ENCODE data around the gene CSGALNACT2.

CSGALNACT2 gene

DNA sequence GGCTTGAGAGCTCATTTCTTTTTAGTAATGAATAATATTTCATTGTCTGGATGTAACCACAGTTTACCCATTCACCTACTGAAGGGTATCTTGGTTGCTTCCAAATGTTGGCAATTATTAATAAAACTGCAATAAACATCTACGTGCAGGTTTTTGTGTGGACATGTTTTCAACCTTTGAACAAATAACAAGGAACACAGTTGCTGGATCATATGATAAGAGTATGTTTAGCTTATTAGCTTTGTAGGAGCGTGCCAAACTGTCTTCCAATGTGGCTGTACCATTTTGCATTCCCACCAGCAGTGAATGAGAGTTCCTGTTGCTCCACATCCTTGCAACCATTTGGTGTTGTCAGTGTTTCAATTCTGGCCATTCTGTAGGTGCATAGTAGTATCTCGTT lies 49.0 kb downstream of the CSGALNACT2 start:
- DNase-seq (ENCODE audit: low read depth): no peak

DNA sequence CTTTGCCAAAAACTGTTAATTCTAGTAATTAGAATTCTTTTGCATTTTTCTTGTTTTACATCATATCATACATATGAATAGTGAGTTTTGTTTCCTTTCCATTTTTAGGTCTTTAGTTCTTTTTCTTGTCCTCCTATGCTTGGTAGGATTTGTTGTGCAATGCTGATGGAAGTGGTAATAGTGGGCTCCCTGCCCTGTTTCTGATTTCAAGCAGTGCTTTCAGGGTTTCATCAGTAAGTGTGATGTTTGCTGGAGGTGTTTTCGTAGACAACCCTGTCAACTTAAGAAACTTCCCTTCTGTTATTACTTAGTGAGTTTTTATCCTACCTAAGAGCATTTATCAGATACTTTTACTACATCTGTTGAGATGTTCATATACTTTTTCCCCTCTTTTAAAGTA lies 50.5 kb downstream of the CSGALNACT2 start:
- DNase-seq (ENCODE audit: low read depth): no peak

DNA sequence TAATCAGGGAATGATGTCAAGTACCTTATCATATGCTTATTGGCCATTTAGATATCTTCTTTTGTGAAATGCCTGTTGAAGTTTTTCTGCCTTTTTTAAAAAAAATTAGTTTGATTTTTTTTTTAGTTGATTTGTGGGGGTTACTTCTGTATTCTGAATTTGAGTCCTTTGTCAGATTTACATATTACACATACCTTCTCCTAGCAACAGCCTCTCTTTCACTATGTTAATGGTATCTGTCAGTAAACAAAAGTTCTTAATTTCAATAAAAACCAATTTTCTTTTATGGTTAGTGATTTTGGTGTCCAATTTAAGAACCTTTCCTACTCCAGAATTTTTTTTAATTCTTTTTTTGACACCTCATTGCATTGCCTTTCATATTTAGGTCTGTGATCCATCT lies 52.0 kb downstream of the CSGALNACT2 start:
- DNase-seq (ENCODE audit: low read depth): no peak

DNA sequence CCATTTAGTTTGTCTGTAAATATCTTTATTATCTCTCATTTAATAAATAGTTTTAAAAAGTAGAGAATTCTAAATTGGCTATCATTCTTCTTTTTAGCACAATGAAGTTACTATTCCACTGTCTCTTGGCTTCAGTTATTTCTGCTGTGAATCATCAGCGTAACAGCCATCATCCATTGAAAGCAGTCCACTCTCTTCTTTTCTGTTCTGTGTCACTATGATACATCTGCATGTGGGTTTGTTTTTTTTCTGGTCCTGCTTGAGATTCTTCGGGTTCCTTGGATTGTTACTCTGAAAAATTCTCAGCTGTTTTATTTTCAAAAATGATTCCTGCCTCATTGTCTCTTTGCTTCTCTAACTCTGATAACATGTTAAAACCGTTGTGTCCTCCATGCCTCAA lies 52.5 kb downstream of the CSGALNACT2 start:
- DNase-seq (ENCODE audit: low read depth): no peak

DNA sequence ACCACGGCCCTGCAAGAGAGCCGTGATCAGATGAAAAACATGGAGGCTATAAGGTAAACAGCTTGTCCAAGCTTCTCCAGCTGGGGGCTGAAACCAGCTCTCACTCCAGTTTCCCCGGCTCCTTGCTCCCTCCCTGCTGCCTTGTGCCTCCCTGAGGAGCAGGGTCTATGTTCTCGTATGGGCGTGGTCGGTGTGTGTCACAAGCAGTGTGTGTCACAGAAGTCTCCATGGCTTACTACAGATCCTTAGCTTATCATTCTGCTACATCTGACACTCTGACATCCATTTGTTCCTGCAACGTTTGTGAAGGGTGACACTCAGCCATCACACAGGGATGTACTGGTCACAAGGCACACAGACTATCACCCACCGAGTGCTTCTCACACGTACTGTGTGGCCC lies 54.6 kb downstream of the CSGALNACT2 start:
- DNase-seq (ENCODE audit: low read depth): no peak

DNA sequence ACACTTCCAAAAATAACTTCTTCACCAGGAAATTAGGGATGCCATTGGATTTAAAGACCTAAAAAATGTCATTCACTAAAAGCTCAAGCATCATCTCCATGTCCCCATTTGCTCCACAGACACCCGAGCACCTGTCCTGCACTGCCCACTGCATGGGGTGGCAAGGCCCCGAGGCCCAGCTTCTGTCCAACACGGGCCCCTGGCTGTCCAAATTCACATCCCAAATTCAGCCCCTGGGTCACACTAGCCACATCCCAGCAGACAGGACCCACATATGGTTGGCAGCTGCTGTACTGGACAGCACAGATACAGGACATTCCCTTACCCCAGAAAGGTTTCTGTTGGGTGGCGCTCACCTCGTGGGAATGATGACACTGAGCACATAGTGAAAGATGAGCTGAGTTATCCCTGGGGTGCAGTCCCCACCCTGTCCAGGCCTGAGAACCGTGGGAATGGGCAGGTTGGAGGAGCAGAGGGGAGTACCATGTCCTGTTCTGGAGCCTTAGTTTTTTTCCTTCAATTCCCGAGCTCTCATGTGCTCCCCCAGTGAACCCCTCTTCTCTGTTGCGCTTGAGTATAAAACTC lies 55.3 kb downstream of the CSGALNACT2 start:
- DNase-seq (ENCODE audit: low read depth): no peak

DNA sequence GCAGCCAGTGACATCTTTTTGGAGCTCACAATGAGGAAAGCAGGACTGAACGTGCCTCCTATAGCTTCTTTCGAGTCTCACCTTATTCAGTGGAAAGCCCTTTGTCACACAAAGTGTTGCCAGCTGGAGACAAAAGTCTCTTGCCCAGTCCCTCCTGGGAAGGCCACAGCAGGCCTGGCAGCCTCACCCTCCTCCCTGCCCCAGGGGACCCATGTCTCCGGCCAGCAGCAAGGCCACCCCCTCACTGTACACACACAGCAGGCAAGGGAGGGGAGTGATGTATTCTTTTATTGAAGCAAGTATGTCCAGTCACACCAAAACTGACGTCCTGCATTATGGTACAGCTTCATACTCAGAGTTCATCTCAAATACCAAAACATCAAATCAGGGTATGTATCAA lies 56.0 kb downstream of the CSGALNACT2 start:
- DNase-seq (ENCODE audit: low read depth): no peak

DNA sequence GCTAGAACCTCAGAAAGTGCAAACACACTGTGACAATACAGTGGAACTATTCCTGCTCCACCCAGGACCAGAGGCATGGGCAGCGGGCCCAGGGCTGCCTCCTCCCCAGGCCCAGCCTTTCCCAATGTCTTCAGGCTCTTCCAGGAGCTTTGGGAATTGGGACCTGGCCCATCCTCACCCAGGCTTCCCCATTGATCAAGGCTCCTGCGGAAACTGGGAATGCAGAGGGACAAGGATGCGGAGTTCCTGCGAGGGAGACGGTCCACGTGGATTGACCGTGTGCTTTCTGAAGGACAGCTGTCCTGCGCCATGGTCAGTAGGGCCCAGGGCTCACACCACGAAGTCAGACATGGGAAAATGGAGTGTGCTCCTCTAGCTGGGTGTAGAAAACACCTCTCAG lies 56.6 kb downstream of the CSGALNACT2 start:
- no peak for DNase-seq (ENCODE audit: low read depth)

DNA sequence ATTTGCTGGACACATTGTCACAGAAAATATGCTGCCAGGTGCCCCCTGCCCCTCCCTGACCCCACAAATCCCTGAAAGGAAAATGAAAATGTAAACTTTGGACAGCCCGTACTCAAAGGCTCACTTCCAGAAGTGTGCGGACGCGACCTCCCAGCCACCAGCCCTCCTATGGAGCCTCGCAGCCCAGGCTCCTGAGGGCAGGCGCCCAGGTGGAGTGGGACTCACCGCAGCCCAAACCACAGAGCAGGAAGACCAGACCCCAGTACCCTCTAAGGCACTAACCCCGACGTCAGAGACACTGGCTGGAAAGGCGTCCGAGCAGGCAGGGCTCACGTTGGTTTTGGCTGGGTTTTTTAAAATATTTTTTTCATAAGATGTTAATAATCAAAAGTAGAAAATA lies 57.3 kb downstream of the CSGALNACT2 start:
- no peak for DNase-seq (ENCODE audit: low read depth)

DNA sequence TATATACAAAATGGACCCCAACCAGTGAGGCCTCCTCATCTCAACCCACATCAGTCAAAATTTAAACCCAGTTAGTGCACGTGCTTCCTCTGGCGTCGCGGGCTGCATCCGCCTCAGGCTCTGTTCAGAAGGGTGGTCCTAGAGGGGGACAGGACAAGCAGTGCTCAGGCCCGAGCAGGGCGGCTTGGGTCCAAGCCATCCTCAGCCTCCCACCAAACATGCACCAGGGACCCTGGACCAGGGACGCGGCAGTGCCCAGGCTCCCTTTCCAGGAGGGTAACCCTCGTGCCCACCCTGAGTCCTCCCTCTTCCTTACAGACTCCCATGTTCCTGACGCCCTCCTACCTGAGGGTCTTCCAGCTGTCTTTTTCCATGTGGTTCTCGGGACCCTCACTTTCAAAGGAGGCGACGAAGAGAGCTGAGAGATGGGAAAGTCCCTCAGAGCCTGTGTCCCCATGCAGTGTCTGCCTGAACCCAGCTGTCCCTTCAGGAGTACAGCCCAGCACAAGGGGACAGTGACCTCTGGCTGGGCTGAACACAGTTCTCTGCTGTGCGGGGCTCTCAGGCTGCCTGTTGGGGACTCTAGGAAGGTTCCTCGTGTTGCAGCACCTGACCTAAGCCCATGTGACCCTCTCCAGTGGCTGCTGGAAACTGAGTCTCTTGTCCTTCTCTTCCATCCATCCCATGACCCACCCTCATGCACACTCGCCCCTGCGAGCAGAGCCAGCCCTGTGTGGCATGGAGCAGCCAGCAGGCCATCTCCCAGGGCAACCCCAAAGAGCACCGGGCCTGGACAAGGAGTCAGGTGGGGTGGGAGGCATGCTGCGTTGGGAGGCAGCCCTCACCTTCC lies 58.1 kb downstream of the CSGALNACT2 start:
- DNase-seq (ENCODE audit: low read depth): no peak

DNA sequence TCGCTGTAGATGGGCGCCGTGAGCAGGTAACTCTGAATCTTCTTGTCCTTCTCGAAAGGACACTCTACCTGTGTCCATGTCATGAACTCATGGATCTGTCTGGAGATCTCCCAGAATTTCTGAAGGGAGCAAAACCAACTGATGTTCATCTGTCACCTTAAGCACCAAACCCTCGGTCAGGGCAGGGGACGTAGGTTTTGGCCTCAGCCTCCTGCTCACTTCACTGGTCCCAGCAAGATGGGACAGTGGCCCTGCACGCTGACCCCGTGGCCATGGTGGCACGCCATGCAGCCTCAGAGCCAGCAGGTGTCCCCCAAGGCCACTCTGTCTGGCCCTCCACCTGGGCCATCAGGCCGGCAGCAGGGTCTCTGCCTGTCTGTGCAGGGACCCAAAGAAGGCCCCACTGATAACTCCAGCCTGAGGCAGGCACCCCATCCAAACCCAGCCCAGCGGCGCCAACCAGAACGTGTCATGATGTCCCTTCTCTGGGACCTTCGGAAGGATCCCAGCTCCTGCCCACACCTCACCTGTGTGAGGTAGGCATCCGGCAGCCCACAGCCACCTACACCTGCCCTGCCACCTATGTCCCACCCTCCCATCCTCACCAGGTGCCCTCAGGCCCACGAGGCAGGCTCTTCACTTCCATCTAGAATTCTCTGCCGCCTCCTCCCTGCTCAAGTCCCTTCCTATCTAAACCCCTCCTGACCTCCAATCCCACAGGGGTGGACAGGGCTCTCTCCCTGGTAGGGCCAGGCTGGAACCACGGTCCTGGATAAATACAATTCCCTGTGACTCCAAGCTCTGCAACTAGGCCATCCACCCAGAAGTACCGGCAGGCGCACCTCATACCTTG lies 59.0 kb downstream of the CSGALNACT2 start:
- no peak for DNase-seq (ENCODE audit: low read depth)

DNA sequence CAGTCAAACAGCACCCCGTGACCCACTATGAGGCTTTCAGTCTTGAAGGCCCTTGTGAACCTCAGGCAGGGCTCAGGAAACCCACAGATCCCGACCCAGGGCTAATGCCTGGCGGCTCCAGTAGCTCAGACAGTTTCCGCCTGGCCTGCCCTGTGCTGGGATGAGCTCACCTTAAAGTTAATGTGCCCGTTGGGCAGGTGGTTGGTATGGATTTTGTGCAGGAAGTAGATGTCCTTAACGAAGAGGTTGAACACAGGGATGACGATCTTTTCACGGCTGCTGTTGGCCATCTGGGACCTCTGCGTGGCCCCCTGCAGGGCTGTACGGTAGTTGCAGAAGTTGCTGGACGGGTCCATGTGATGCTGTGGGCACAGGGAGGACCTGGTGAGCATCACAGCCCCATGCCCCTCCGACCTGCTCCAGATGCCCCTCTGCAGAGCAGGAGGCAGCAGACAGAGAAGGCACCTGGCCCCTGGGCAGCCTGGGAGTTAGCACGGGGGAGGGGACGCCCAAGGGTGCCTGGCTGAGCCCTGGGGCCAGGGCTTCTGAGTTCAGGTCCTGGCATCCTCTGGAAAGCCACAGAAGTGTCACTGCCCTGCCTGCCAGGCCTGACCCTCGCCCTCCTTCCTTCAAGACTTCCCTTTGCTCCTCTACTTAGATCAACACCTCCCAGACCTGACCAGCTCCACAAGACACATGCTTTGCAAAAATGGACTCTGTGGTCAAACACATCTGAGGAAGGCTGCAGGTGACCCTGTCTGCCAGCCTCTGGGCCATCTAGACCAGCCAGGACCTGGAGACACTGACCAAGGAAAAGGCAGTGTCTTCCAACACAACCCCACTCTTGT lies 59.8 kb downstream of the CSGALNACT2 start:
- DNase-seq (ENCODE audit: low read depth): no peak

DNA sequence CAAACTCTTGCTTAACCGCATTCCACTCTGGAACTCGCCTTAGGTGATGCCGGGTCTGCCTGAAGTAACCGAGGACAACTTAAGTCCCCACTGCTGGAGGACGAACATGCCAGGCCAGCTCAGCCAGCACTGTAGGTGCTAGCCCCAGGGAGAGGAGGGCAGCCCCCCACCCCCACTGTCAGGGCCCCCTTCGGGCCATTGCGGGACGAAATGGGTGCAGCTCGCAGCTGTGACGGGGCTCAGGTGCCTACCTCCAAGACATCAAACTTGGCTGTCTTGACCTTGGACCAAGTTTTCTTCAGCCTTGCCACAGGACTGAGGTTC lies 60.4 kb downstream of the CSGALNACT2 start:
- no peak for DNase-seq (ENCODE audit: low read depth)

DNA sequence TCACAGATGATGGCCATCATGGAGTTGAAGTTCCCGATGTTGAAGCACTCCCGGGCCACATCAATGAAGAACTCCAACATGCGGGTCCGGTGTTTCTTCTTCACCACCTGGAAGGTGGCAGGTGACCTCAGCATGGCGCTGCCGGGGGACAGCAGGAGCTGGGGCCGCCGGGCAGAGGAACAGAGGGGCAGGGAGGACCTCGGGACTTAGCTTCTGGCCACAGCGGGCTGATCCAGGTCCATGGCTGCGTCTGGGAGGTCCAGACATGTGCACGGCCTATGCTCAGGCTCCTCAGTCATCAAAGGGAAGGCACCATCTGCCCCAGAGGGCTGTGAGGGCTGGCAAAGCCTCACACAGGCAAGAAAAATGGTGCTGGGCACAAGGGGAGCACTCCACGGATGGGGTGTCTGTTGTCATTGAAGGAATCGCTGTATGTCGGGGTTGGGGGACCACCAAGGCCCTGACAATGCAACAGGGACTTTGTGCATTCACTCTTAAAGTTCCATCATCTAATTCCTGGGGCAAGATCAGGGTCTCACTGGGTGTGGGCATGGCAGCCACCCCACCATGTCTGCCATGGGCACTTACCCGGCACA lies 60.9 kb downstream of the CSGALNACT2 start:
- no peak for DNase-seq (ENCODE audit: low read depth)

DNA sequence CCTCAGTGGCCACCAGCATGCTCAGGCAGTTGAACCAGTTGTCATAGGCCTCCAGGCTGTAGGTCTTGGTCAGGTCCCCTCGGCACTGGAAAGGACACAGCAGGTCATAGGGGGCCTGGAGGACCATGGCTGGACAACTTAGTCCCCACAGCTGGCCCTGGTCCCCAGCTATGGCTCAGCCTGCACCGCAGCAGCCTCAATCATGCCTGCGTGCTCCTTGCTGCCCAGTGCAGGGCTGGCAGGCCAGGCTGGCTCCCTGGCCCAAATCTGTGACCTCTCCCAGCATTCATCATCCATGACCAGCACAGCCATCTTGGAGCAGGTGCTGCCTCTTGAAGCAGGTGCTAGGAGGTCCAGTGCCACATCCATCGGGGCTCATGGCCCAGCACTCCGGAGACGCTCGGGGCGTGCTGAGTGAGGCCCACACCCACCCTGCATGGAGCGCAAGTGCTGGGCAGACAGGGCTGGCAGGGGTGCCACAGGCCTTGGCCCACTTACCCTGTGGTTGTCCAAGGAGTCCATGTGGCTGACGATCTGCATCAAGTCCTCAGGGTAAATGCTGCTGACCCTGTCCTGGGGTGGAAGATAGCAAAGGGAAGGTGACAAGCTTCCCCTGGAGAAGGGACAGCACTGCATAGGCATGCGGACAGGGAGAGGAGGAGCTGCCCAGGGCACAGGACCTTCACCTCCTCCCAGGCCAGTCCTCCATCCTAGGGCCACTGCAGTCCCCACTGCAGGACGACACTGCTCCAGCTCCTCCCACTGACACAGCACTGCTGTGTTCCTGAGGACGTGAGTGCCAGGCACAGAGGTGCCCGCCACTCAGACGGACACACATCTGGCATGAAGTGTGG lies 61.7 kb downstream of the CSGALNACT2 start:
- DNase-seq (ENCODE audit: low read depth): no peak

DNA sequence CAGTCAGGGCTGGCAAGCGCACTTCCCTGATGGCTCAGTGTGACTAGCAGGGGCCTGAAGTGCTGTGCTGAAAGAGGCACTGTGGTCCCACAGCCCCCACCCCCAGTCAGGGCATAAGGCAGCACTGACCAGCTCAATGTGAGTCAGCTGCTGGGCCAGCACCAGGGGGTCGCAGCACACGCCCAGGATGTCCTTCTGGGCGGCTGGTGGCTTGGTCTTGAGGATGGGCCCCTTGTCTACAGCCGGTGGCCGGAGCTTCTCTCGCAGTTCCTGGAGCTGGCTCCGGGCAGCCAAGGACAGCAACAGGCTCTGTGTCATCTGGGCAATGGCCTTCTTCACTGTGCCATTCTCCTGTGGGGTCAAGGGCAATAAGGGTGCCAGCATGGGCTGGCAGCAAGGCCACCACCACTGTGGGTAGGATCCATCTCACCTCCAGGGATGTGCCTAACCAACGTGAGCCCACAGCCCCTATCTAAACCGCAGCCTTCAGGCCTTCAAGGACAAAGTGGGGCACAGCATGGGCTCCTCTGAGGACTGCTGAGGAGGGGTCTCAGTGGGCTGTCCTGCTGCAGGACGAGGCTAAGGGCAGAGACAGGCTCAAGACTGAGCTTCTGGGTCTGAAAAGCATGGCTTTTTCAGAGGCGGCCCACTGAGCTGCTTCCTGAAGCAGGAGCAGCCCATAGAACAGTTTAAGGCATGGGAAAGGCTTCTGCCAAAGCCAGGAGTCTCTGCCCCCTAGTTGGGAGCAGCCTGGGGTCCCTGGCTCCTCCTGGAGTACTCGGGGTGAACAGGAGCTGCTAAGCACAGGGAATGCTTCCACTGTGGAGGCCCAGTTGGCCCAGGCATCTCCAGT lies 62.5 kb downstream of the CSGALNACT2 start:
- no peak for DNase-seq (ENCODE audit: low read depth)

DNA sequence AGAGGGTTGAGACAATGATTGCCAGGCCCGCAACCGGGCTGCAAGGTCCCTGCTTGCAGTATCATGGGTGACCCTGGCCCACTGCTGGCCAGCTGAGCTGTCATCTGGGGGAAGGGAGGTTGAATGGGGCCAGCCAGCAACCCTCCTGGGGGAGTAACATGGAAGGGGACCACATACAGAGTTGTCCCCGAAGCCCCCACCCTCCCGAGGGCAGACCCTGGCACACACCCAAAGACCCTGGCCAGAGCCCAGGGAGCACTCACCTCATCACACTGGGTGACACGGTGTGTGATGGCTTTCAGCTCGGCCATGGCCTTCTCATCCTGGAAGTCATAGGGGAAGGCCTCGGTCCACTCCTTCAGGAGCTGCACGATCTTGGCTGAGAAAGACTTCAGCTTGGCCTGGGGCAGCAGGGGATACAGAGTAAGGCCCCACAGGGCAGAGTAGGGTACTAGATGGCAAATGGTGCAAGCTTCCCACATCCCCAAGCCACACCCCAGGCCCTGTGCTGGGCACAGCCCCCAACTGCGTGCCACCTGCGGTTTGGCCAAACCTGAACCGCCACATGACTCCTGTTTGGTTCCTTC lies 63.4 kb downstream of the CSGALNACT2 start:
- no peak for DNase-seq (ENCODE audit: low read depth)

DNA sequence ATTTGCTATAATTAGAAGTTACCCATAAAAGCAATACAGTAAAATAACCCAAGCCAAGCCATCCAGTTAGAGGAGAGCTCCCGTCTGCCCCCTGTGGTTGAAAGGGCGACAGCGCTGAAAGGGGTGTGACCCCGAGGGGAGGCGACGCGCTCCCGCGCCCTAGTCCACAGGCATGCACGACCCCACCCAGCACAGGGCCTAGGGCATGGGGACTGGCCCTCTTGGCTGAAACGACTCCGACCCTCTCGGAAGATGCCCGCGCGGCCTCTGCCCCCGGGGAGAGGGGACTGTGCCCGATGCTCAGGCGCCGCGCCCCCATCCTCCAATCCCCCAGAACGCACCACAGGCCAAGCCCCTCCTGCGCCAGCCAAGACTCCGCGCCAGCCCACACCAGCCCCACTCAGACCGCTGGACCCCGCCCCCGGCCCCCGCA lies 64.0 kb downstream of the CSGALNACT2 start:
- DNase-seq (ENCODE audit: low read depth): peak; percentile 16

All from stimulated activated CD8-positive, alpha-beta memory T cell treated with anti-CD3 and anti-CD28 coated beads, Interleukin-12 subunit alpha, Interleukin-12 subunit beta, amount 100 ng/mL, for 1 hour (primary cell).